SK-N-SH treated with all-trans-retinoic acid at 6 μM for 48 hours (cell line): ENCODE measurements around the gene DYNLT2.

Source experiments
- CREB5 ChIP-seq: fragments of 250-450 bp; sonication (Bioruptor Pico); IDR thresholded peaks from 2 replicates; pipeline ENCODE4 v1.5.1; 2020; ENCODE audit warnings: low read depth, mild to moderate bottlenecking, moderate library complexity
- CSDC2 ChIP-seq: fragments of 250-450 bp; sonication (Bioruptor Pico); IDR thresholded peaks from 2 replicates; pipeline ENCODE4 v1.5.0; 2020; ENCODE audit warnings: mild to moderate bottlenecking, moderate library complexity
- ISL1 ChIP-seq: fragments of 250-450 bp; sonication (Bioruptor Pico); IDR thresholded peaks from 2 replicates; pipeline ENCODE4 v2.1.2; 2022; ENCODE audit warnings: mild to moderate bottlenecking, moderate library complexity
- PATZ1 ChIP-seq: fragments of 250-450 bp; sonication (Bioruptor Pico); IDR thresholded peaks from 2 replicates; pipeline ENCODE4 v1.8.0; 2020; ENCODE audit warnings: mild to moderate bottlenecking, moderate library complexity, borderline replicate concordance
- PPARA ChIP-seq: fragments of 250-450 bp; sonication (Bioruptor Pico); IDR thresholded peaks from 2 replicates; pipeline ENCODE4 v1.5.0; 2020; ENCODE audit warnings: mild to moderate bottlenecking, borderline replicate concordance
- RARB ChIP-seq: fragments of 250-450 bp; sonication (Bioruptor Pico); IDR thresholded peaks from 2 replicates; pipeline ENCODE4 v1.8.0; 2021; ENCODE audit warnings: mild to moderate bottlenecking, moderate library complexity
- TCF4 ChIP-seq: fragments of 250-450 bp; sonication (Bioruptor Pico); IDR thresholded peaks from 2 replicates; pipeline ENCODE4 v1.8.0; 2021; ENCODE audit warnings: mild to moderate bottlenecking, moderate library complexity, borderline replicate concordance
- TSHZ2 ChIP-seq: fragments of 250-450 bp; sonication (Bioruptor Pico); IDR thresholded peaks from 2 replicates; pipeline ENCODE4 v1.5.0; 2020; ENCODE audit warnings: mild to moderate bottlenecking, moderate library complexity
- ZFP30 ChIP-seq: fragments of 450-650 bp; formaldehyde crosslinking; IDR thresholded peaks from 2 replicates; pipeline ENCODE4 v1.5.0; 2022; ENCODE audit warnings: mild to moderate bottlenecking, moderate library complexity
- ZNF70 ChIP-seq: fragments of 450-650 bp; formaldehyde crosslinking; IDR thresholded peaks from 2 replicates; pipeline ENCODE4 v1.5.0; 2020; ENCODE audit warnings: mild to moderate bottlenecking, moderate library complexity

- TF ChIP-seq PATZ1 (CRISPR knock-in tag) (no peak), CREB5 (no peak), ZFP30 (CRISPR knock-in tag) (no peak), CSDC2 (CRISPR knock-in tag) (no peak), RARB (CRISPR knock-in tag) (no peak), ZNF70 (CRISPR knock-in tag) (no peak), TCF4 (CRISPR knock-in tag) (no peak), ISL1 (CRISPR knock-in tag) (no peak), PPARA (CRISPR knock-in tag) (no peak), TSHZ2 (CRISPR knock-in tag) (no peak)
These were observed 14.9 kb upstream of the DYNLT2 start for GRCh38 chr6:169766232-169766631.
